ENCODE measurements around the gene ZBTB20.
"Not testable (repeated sequence)": the region's sequence is repeated elsewhere in the genome, so short reads cannot be mapped to it uniquely, and the experiment has no call there.

Gene ZBTB20

GRCh38 chr3:115146418-115147328, at the start of gene ZBTB20:
ZBTB20 (minus strand) TSS chr3:115147288.
- Histone ChIP-seq H3K36me3 (ENCODE audit: control insufficient read depth, insufficient read depth, low read length) (no peaks in the 10 kb centered on the region), H3K27me3 (ENCODE audit: control insufficient read depth, insufficient read depth, low read length) (no peaks in the 10 kb centered on the region), H3K4me1 (ENCODE audit: control insufficient read depth, insufficient read depth, low read length) (peaks cover 6% of the 10 kb centered on the region), H3K4me3 (ENCODE audit: low read depth, low read length) (peak within 1 kb of the TSS; percentile 82), H3K9ac (ENCODE audit: low read depth, low read length) (peak within 1 kb of the TSS; percentile 29), H3K9me3 (ENCODE audit: control insufficient read depth, insufficient read depth, low read length) (no peaks in the 10 kb centered on the region)

GRCh38 chr3:115194476-115194875, 47.4 kb upstream of the ZBTB20 start:
- no peak overlapping the region for H3K9ac ChIP-seq (ENCODE audit: low read depth, low read length)
- no peaks in the 10 kb centered on the region for H3K27me3 ChIP-seq (ENCODE audit: control insufficient read depth, insufficient read depth, low read length)
- H3K4me3 ChIP-seq (ENCODE audit: low read depth, low read length): no peak overlapping the region
- H3K36me3 ChIP-seq (ENCODE audit: control insufficient read depth, insufficient read depth, low read length): no peaks in the 10 kb centered on the region
- H3K4me1 ChIP-seq (ENCODE audit: control insufficient read depth, insufficient read depth, low read length): no peaks in the 10 kb centered on the region
- H3K9me3 ChIP-seq (ENCODE audit: control insufficient read depth, insufficient read depth, low read length): no peaks in the 10 kb centered on the region

DNA sequence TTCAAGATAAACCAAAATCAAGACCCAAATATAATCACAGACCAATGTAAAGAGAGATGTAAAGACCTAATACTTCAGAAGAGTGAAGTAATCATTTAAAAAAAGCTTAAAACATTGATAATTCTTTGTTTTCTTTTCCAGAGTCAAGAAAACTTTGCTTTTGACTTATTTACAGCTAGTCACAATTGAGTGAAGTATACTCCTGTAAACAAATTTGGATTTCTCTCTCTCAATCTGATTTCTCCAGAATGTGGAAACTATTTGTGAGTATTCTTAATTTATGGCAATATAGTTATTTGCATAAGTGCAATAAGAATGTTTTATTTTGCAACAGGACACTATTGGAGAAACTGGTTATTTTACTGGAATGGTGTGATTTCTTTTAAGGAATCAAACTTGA, 43.7 kb upstream of the ZBTB20 start:
- Histone ChIP-seq H3K4me3 (ENCODE audit: low read depth, low read length) (no peak overlapping the region), H3K36me3 (ENCODE audit: control insufficient read depth, insufficient read depth, low read length) (no peaks in the 10 kb centered on the region), H3K4me1 (ENCODE audit: control insufficient read depth, insufficient read depth, low read length) (no peaks in the 10 kb centered on the region), H3K27me3 (ENCODE audit: control insufficient read depth, insufficient read depth, low read length) (no peaks in the 10 kb centered on the region), H3K9ac (ENCODE audit: low read depth, low read length) (no peak overlapping the region), H3K9me3 (ENCODE audit: control insufficient read depth, insufficient read depth, low read length) (no peaks in the 10 kb centered on the region)

DNA sequence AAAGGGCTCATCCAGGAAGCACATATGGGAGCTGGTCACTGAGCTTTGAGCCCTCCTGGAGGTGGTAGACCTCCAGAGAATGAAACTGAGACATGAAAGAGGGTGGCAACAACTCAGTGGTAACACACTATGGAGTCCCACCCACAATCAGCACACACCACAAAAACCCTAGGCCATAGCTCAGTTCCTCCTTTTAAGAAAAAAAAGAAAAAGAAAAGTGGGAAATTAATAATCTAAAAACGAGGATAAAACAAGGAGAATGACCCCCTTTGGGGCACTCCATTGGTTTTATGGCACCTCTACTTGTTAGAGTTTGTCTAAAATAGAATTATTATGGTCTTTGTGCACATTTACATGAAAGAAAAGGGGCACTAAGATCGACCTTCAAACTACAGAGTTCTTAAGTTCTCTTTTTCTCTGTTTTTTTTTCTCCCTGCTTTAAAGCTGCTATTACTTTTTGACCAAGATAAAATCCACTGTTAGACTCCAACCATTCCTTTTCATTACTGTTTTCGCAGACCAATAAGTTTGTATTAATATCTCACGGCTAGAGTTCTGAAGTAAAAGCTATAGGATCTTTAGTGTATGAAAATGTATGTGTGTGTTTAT, 40.2 kb upstream of the ZBTB20 start:
- Histone ChIP-seq H3K4me3 (ENCODE audit: low read depth, low read length) (no peak overlapping the region), H3K36me3 (ENCODE audit: control insufficient read depth, insufficient read depth, low read length) (no peaks in the 10 kb centered on the region), H3K27me3 (ENCODE audit: control insufficient read depth, insufficient read depth, low read length) (no peaks in the 10 kb centered on the region), H3K9ac (ENCODE audit: low read depth, low read length) (no peak overlapping the region), H3K9me3 (ENCODE audit: control insufficient read depth, insufficient read depth, low read length) (no peaks in the 10 kb centered on the region), H3K4me1 (ENCODE audit: control insufficient read depth, insufficient read depth, low read length) (no peaks in the 10 kb centered on the region)

GRCh38 chr3:115186351-115187148, 39.5 kb upstream of the ZBTB20 start:
- Histone ChIP-seq H3K27me3 (ENCODE audit: control insufficient read depth, insufficient read depth, low read length) (no peaks in the 10 kb centered on the region), H3K36me3 (ENCODE audit: control insufficient read depth, insufficient read depth, low read length) (no peaks in the 10 kb centered on the region), H3K9ac (ENCODE audit: low read depth, low read length) (no peak overlapping the region), H3K9me3 (ENCODE audit: control insufficient read depth, insufficient read depth, low read length) (no peaks in the 10 kb centered on the region), H3K4me1 (ENCODE audit: control insufficient read depth, insufficient read depth, low read length) (no peaks in the 10 kb centered on the region), H3K4me3 (ENCODE audit: low read depth, low read length) (no peak overlapping the region)

DNA sequence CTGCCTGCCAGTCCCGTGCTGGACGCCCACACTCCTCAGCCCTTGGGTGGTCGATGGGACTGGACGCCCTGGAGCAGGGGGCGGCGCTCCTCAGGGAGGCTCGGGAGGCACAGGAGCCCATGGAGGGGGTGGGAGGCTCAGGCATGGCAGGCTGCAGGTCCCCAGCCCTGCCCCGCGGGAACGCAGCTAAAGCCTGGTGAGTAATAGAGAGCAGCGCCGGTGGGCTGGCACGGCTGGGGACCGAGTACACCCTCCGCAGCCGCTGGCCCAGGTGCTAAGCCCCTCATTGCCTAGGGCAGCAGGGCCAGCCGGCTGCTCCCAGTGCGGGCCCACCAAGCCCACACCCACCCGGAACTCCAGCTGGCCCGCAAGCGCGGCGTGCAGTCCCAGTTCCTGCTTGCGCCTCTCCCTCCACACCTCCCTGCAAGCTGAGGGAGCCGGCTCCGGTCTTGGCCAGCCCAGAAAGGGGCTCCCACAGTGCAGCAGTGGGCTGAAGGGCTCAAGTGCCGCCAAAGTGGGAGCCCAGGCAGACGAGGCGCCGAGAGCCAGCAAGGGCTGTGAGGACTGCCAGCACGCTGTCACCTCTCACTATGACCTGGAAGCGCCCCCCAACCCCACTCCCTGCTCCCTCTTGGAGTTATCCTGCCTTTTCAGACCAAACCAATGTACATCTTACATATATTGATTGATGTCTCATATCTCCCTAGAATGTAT, 37.9 kb upstream of the ZBTB20 start:
- H3K9ac ChIP-seq (ENCODE audit: low read depth, low read length); H3K9me3 ChIP-seq (ENCODE audit: control insufficient read depth, insufficient read depth, low read length); H3K4me3 ChIP-seq (ENCODE audit: low read depth, low read length); H3K27me3 ChIP-seq (ENCODE audit: control insufficient read depth, insufficient read depth, low read length); H3K36me3 ChIP-seq (ENCODE audit: control insufficient read depth, insufficient read depth, low read length); H3K4me1 ChIP-seq (ENCODE audit: control insufficient read depth, insufficient read depth, low read length): not testable (repeated sequence)

GRCh38 chr3:115178930-115179329, 31.8 kb upstream of the ZBTB20 start:
- H3K36me3 ChIP-seq (ENCODE audit: control insufficient read depth, insufficient read depth, low read length); H3K4me3 ChIP-seq (ENCODE audit: low read depth, low read length); H3K4me1 ChIP-seq (ENCODE audit: control insufficient read depth, insufficient read depth, low read length); H3K9ac ChIP-seq (ENCODE audit: low read depth, low read length); H3K9me3 ChIP-seq (ENCODE audit: control insufficient read depth, insufficient read depth, low read length); H3K27me3 ChIP-seq (ENCODE audit: control insufficient read depth, insufficient read depth, low read length): not testable (repeated sequence)

DNA sequence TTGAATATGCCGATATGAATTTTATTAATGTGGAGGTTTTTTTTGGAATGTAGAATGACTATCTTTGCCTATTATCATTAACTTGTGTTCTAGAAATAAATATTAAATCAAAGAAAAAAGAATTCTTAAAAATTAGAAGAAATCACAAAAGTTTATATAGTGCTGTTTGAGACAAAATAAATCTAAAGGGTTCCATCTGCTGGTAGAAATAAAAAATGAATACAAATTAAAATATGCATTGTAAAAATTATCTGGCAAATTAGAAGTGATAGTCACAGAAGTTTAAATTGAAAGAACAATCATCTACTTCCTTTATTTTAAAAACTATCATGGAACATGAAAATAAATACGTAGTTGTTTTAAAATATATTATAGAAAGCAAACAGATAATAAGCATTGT, 22.7 kb upstream of the ZBTB20 start:
- Histone ChIP-seq H3K27me3 (ENCODE audit: control insufficient read depth, insufficient read depth, low read length) (no peaks in the 10 kb centered on the region), H3K9ac (ENCODE audit: low read depth, low read length) (no peak overlapping the region), H3K4me1 (ENCODE audit: control insufficient read depth, insufficient read depth, low read length) (no peaks in the 10 kb centered on the region), H3K36me3 (ENCODE audit: control insufficient read depth, insufficient read depth, low read length) (no peaks in the 10 kb centered on the region), H3K9me3 (ENCODE audit: control insufficient read depth, insufficient read depth, low read length) (no peaks in the 10 kb centered on the region), H3K4me3 (ENCODE audit: low read depth, low read length) (no peak overlapping the region)

DNA sequence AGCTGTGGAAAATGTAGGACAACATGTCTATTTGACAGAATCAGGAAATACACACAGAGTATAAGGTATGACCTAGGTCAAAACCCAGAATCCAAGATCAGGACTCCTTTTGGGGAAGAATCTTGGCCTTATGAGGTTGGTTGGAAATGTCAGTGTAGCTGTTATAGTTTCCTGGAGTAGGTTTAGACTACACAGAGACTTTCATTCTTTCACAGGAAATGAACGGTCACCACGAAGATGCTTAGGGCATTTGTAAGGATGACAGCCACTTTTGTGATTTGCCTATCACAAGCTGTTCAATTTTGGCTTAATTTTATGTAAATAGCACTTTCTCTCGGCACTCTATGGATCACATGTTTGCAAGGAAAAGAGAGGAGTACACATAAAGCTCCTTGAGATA, 18.6 kb upstream of the ZBTB20 start:
- H3K9me3 ChIP-seq (ENCODE audit: control insufficient read depth, insufficient read depth, low read length): no peaks in the 10 kb centered on the region
- H3K36me3 ChIP-seq (ENCODE audit: control insufficient read depth, insufficient read depth, low read length): no peaks in the 10 kb centered on the region
- H3K4me1 ChIP-seq (ENCODE audit: control insufficient read depth, insufficient read depth, low read length): no peaks in the 10 kb centered on the region
- H3K27me3 ChIP-seq (ENCODE audit: control insufficient read depth, insufficient read depth, low read length): no peaks in the 10 kb centered on the region
- H3K4me3 ChIP-seq (ENCODE audit: low read depth, low read length): no peak overlapping the region
- H3K9ac ChIP-seq (ENCODE audit: low read depth, low read length): no peak overlapping the region

GRCh38 chr3:115165266-115165665, 18.2 kb upstream of the ZBTB20 start:
- no peaks in the 10 kb centered on the region for H3K27me3 ChIP-seq (ENCODE audit: control insufficient read depth, insufficient read depth, low read length)
- H3K4me1 ChIP-seq (ENCODE audit: control insufficient read depth, insufficient read depth, low read length): no peaks in the 10 kb centered on the region
- no peaks in the 10 kb centered on the region for H3K9me3 ChIP-seq (ENCODE audit: control insufficient read depth, insufficient read depth, low read length)
- H3K4me3 ChIP-seq (ENCODE audit: low read depth, low read length): no peak overlapping the region
- no peaks in the 10 kb centered on the region for H3K36me3 ChIP-seq (ENCODE audit: control insufficient read depth, insufficient read depth, low read length)
- no peak overlapping the region for H3K9ac ChIP-seq (ENCODE audit: low read depth, low read length)

GRCh38 chr3:115164374-115165221, 17.5 kb upstream of the ZBTB20 start:
- no peaks in the 10 kb centered on the region for H3K9me3 ChIP-seq (ENCODE audit: control insufficient read depth, insufficient read depth, low read length)
- no peaks in the 10 kb centered on the region for H3K27me3 ChIP-seq (ENCODE audit: control insufficient read depth, insufficient read depth, low read length)
- H3K4me3 ChIP-seq (ENCODE audit: low read depth, low read length): no peak overlapping the region
- H3K36me3 ChIP-seq (ENCODE audit: control insufficient read depth, insufficient read depth, low read length): no peaks in the 10 kb centered on the region
- no peaks in the 10 kb centered on the region for H3K4me1 ChIP-seq (ENCODE audit: control insufficient read depth, insufficient read depth, low read length)
- no peak overlapping the region for H3K9ac ChIP-seq (ENCODE audit: low read depth, low read length)

Measured in iPS-15b (cell line).